Inflammatory macrophage (primary cell): ENCODE results near the gene GSC2.

Experiments
- DNase-seq, 2 donors: peaks; one replicate each; pipeline ENCODE4 v3.0.0-alpha.2; 2020 to 2022

GSC2 gene

DNA sequence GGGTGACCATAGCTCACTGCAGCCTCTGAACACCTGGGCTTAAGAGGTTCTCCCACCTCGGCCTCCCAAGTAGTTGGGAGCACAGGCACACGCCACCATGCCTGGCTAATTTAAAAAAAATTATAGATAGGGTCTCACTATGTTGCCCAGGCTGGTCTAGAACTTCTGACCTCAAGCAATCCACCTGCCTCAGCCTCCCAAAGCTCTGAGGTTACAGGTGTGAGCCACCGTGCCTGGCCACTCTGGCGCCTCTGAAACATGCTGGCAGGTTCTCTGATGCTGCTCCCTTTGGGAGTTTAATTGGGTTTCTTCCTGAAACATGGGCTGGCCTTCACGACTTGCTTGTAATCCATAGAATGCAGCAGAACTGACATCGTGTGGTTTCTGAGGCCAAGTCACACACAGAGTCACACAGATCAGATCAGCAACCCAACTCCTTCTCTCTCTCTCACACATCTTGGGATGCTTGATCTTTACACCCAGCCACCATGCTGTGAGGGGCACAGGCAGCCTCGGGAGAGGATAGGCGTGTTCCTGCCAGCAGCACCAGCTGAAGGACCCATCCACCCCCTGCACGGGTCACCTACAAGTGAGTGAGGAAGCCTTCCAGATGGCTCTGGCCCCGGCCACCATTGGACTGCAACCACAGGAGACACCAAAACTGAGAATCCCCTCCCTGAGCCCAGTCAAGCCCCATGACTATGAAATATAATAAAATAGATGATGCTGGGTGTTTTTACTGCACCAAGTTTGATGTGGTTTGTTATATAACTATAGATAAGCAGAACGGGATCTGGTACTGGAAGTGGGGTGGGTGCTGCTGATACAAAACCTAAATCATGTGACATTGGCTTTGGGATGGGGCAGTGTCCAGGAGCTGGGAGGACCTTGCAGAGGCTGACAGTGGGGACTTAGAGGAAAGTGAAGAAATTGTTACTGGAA, 3.1 kb upstream of the GSC2 start:
- DNase-seq: no peak

DNA sequence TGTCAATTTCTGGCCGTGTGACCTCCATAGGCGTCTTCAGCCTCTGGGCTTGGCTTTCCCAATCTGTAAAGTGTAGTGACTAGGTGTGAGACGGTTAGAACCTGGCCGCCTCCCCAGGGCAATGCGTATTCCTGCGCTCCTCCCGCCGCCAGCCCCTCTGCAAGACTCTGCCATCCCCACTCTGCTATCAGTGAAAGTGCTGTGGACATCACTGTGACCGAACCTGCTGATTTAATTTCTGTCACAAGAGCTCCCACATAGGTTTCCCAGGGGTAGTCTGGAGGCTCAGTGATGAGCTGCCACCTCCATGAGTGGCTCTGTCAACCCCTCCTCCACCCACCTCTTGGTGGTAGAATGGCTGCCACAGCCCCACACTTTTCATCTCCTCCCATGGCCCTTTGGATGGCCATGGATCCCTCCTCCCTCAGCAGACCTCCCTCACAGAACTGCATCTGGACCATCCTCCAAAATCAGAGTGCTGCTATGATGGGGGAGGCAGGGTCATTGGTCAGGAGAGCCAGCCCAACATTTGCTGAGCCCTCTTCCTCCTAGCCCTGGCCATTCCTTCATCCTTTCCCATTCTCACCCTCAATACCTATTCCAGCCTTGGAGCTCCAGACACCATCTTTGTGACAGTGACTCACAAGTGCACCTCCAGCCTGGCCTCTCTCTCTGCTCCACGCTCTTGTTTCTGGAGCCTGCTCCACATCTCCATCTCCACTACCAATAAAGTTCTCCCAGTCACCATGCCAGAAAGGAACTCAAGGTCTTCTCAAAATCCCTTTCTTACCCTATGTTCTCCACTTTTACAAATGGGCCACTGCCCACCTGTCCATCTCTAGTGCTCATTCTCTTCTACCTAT, 1.5 kb upstream of the GSC2 start:
- no peak for DNase-seq

DNA sequence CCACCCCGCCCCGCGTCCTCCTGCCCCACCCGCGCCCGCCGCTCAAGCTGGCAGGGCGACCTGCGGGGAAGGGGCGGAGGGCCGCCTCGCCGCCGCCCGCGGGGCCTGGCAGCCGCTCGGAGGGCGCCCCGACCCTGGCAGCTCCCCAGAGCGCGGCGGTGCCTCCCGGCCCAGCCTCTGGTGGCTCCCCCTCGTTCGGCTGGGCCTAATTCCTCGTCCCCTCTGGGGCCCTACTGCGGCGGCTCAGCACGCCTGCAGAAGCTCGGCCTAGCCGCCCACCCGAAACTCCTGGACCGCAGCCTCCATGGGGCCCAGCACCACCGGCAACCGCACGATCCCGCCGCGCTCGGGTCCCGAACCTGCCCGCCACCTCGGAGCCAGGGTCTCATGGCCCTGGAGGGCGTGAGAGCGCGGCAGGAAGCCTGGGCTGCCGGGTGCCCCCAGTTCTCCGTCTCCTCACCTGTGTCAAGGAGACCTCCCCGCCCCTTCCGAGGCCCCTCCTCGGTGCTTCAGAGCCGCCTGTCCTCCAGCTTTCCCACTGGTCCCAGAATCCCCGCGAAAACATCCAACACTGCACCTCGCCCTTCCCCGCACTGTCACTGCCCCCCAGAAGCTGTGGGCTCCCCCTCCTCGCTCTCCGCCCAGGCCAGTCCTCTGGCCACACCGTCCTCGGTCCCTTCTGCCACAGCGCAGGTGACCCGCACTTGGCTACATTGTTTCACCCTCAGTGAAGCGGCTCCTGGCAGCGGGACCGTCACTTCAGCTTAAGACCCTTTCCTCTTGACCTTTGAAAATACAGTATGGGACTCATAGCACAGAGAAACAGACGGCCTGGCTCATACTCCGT, 613 bp upstream of the GSC2 start:
- DNase-seq: no peak

DNA sequence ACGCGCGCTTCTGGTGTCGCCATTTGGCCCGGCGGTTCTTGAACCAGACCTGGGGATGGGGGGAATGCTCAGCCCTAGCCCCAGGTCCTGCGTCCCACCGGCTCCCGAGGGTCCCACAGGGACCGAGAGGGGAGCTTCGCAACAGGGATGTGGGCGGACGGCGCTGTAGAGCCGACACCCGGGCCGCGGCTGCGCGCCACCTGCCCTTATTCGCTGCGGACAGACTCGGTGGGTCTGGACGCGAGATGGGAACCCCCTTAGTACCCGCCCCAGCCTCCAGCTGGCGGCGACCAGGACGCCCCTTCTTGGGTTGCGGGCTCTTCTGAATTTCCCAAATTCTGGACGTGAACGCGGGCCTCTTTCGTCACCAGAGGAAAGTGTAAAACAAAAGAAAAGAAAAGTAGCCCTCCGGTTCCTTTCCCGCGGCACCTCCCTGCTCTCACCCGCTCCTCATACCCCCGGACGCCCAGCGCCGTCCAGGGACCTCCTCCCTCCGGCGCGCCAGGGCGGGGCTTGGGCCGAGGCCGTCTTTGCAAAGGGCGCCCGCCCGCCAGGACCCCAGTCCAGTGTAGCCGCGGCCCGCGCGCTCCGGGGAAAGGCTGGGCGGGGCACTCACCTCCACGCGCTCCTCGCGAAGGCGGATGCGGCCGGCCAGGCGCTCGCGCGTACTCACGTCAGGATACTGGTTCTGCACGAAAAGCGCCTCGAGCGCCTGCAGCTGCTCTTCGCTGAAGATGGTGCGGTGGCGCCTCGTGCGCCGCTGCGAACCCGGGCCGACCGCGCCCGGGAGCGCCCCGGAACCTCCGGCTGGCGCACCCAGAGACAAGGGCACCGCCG, 827 bp downstream of the GSC2 start:
- DNase-seq: no peak

DNA sequence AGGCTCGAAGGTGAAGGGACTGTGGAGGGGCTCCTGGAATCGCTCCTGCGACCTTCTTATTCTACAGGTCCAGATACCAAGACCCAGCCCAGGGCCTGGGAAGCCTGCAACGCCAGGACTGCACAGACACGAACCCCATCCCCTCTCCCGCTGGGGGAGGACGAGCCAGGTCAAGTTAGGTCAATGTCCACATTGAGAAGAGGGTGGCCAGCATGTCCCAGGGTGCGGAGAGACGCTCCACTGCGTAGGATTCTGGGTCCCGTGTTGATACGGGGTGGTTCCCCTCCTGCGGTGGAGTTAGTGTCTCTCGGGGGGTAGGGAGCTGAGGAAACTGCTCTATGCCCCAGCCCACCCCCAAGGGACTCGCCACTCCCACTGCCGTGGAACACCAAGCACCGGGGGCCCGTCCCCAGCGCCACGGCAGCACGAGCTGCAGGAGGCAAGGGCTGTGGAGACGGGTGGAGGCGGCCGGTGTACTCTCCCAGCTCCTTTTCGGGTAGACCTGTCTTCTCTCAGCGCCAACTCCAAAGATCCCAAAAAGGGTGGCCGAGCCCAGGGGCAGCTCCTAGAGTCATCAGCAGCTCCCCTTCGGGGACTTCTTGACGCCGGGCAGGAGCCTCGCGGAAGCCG, 1.6 kb downstream of the GSC2 start:
- no peak for DNase-seq

DNA sequence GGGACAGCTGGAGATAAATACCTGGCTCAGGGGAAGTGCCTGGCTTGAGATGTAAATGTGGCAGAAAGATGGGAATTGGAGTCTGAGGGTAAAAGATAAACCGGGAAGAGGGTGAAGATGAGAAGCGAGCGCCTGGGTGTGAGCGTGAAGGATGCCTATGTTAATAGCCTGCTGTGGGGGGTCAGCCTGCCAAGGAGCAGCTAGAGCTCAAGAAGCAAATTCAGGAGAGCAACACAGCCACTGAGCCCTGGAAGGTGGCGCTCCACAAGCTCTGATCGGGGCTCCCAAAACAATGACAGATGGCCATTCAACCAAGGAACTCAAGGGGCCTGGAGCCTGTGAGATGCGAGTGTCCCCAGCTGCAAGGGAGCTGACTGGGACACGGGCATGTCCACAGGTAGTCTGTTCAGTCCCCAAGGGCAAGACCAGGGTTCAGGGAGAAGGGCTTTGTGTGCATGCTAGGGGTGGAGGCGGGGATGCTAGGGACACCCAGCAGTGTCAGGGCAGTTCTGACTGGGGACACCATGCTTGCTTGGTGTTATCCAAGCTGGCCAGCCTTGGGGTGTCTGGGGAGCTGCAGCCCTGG, 2.8 kb downstream of the GSC2 start:
- DNase-seq: no peak

DNA sequence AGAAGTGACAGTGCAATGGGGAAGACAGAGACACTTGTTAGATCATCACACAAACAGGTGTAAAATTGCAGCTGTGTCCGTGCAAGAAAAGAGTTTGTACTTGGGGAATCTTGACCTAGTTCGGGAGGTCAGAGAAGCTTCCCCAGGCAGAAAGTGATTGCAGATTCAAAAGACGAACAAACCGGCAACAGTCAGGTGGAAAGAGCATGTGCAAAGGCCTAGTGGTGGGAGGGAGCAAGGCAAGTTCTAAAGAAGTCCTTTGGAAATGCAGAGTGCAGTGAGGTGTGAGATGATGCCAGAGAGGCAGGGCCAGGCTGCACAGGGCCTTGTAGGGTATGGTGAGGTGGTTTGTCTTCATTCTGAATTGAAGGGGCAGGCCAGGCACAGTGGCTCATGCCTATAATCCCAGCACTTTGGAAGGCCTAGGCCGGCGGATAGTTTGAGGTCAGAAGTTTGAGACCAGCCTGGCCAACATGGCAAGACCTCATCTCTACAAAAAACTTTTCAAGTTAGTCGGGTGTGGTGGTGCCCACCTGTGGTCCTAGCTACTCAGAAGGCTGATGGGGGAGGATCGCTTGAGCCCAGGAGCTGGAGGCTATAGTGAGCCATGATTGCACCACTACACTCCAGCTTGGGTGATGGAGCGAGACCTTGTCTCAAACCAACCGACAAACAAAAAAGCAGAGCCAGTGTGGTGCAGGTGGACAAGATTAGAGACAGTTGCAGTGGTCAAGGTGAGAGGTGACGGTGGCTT, 3.7 kb downstream of the GSC2 start:
- no peak for DNase-seq

DNA sequence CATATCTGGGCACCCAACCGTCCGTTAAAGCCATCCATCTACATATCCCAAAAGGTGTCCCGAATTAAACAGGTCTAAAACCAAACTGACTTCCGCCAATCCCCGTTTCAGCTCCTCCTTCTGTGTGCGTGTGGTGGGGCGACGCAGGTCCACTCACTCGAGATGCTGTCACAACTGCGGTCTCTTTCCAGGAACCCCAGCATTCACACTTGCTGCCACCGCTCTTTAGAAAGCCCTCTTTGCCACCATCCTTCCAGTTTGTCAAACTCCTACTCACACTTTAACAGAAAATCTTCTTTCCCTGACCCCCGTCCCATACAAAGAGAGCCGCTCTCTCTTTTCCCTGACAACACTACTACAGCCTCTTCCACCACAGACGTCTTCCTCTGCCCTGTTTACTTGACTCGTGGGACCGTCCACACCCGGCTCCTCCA, 6.1 kb downstream of the GSC2 start:
- peak in 1 of 2 donors; percentile 10 for DNase-seq

DNA sequence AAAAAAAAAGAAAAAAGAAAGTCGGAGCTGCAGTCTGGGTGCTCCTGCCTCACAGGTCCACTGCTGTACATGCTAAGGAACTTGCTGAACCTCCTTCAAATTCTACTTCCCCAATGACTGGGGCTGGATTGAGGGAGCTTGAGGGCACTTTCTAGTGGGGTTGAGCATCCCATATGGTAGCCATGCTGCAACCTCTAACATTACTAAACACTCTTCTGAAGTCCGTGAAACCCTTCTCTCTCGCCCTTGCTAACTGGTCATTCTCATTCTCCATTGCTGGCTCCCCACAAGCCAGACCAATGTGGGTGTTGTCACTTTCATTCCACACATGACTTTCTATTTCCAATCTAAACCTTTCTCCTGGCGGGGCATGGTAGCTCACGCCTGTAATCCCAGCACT, 6.9 kb downstream of the GSC2 start:
- no peak for DNase-seq

DNA sequence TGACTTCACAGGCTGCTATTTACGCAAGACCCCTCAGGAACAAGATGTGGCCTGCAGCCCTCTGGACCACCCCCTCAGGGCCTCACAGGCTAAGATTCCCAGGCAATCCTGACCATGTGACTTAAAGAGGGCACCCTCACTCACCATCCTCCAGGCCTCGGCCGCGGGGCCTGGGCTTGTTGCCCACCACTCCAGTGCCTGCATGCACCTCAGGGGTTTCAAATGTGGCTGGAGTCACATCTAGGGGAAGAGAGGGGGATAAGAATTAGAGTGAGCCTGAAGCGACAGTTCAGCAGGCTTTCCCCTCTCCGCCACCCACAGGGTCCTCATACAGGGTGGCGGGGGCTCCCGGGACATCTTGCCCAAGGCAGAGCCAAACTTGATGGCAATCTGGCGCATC, 7.7 kb downstream of the GSC2 start:
- DNase-seq: no peak

DNA sequence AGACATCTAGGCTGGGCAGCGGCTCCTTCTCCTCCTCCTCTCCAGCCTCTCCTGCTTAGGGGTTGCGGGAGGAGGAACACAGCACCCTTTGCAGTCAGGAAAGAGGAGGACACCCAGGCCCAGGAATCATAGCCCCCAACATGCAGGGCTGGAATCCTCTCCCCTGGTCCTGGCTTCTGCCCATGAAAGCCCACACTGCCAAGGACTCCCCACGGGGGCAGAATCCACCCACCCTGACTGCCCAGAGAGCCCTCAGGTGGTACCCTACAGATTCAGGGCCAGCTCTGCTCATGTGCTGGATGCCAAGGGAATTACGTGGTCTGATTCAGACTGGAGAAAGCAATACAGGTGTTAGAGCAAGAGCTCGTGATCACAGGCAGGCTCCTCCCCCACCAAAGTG, 10.1 kb downstream of the GSC2 start:
- DNase-seq: no peak

DNA sequence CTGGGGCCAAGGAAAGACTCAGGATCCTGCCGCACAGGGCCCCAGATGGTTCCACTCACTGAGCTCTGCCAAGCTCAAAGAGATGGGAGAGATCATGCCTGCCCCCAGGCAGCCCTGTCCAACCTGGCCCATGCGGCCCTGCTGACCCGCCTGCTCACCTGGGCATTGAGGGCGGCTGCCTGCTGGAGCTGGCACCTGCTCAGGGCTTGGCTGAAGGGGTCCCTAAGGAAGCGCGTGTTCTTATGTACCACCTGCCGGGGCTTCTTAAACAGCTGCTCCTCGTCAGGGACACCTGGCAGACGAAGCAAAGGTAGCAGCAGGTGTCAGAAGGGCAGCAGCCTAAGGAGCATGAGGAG, 11.1 kb downstream of the GSC2 start:
- no peak for DNase-seq

DNA sequence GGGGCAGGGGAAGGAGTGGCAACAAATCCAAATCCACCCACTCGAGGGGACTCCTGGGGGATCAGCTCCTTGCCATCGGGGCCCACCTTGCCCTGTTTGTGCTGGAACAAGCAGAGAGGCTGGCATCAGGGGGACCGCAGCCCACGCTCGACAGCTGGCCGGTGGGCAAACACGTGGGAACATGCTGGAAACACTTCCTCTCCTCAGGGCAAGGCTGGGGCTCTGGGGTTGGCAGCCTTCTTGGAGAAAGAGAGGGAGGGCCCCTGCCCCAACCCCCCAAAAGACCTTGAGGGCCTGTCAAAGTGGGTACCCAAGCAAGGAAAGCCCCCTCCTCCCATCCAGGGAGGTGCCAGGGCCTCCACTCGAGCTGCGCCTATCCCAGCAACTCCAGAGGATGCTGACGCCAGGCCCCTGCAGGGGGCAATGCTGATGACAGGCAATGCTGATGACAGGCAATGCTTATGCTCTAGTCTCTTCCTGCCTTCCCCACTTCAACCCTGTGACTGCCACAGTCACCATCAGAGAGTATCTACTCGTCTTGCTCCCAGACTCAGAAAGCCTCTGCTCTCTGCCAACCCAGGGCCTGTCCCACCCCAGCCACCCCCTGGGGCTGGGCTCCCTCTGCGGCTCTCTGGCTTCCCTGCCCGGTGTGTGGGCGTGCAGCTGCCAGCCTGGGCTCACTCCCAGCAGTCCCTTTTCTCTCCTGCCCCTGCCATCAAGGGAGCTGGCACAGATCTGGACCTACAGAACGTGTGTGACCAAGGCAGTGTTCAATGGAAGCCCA, 11.7 kb downstream of the GSC2 start:
- no peak for DNase-seq

DNA sequence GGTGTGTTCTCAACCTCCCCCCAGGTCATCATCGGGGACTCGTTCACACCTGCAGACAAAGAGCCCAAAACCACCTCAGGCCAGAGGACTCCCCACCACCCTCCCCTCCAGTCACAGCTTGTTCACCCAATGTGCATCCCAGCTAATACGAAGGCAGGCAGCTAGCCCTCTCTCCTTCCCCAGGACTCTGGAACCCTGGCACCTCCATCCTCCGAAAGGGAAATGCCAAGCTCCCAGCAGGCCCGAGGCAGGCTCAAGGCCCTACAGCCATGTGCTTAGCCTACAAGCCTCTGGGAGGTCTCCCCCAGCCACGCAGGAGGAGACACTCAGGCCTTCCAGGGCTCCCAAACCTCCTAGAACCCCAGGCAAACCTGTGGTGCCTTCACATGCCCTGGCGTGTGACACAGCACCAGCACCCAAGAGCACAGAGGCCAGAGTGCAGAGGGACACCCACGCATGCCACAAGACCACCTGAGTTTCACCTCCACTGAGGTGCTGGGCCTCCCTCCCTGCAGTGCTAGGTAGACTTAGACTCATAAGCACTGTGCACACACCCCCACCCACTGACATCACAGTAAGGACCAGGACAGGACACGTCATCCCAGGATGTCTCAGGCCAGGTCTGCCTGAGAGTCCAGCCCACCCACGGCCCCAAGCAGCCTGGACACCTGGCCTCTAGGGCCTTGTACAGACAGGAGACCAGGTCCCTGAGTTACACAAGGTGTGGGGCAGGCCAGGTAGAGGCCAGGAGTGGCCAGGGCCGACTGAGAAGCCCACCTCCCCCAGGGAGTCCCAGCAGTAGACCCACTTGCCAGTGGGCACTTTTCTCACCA, 12.5 kb downstream of the GSC2 start:
- DNase-seq: no peak

DNA sequence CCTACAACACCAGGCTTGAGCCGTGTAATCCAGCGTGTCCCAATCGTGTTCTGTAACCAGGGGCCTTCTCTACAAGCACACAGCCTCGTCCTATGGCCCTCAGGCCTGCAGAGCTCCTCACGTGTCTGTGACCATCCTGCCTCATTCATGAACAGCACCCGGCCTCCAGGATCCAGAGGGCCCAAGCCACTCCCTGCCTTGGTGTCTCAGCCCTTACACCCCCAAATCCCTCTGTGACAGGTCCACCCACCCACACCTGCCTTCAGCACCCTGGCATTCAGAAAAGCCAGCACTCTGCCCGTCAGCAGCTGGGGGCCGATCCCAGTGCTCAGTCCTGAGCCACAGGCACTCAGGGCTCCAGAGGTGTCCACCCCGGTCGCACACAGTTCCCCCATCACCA, 13.2 kb downstream of the GSC2 start:
- no peak for DNase-seq

DNA sequence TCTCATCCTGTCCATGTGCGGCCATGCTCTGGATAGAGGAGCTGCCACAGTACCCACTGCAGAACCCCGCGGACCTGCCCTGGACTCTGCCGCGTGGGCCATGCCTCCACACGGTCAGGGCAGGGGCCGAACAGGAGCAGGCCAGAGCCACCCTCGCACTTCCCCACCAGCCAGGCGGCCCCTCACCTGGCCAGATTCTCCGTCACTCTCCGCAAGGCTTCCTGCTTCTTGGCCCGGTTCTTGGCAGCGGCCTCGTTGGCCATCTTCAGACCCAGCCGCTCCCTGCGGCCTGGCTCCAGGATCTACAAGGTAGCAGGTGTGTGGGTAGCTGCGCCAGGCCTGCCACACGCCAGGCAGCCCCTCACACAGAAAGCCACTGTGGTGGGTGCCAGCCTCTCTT, 15.2 kb downstream of the GSC2 start:
- no peak for DNase-seq

DNA sequence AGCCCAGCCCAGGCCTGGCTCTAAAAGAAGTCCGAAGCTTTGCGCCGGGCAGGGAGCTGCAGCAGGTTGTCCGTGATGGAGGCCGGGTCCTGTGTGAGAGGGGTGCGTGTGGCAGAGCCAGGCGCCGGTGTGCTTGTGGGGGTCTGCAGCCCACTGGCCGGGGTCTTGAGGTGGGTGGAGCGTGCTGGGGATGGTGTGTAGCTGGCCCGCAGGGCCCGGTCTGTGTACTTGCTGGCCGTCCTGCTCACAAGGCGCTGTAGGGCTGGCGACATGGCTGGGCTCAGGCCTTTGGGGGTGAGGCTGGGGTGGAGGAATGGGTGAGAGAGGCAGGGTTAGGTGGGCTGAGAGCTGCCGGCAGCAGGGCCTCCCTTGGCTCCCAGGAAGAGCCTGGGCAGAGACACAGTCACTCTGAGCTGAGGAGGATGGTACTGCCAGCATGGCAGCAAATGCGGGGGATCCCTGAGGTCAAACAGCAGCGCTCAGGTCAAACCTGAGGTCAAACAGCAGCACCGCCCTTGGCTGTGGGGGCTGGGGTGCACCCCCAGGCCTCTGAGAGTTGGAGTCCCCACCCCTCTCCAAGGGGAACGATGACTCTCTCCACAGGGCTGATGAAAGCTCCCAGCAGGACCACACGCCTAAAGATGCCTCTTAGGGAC, 15.8 kb downstream of the GSC2 start:
- no peak for DNase-seq

DNA sequence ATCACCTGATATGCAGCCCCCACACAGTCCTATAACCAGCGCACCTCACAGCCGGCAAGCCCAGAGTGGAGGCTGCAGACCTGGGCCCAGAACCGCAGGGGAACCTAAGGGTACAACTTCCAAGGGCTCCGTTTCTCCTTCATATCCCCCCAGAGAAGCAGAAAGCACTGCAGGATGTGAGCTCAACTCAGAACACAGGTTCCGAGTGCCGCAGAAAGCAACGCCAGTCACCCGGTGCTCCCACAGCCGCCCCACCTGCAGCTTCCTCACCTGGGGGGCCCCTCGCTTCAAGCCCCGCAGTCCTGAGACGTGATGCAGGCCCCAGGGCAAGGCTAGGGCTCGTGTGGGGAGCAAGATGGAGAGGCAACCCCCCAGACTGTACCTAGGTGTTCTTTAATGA, 16.5 kb downstream of the GSC2 start:
- DNase-seq: no peak
